Nephron progenitor cell (in vitro differentiated cells): ENCODE results near the gene VWDE.

Experiments used
- DNase-seq: peaks from one replicate; pipeline ENCODE4 v3.0.0; 2021
- H3K27ac Mint-ChIP-seq: 2 replicates; pipeline ENCODE4 v1.8.0; 2021; ENCODE audit warnings: mild to moderate bottlenecking, moderate library complexity, mixed read lengths
- H3K27me3 Mint-ChIP-seq: 2 replicates; pipeline ENCODE4 v1.8.0; 2021; ENCODE audit warnings: mild to moderate bottlenecking, low read depth, mixed read lengths; ENCODE audit not compliant: poor library complexity
- H3K36me3 Mint-ChIP-seq: 2 replicates; pipeline ENCODE4 v1.8.0; 2021; ENCODE audit warnings: low read depth, mixed read lengths
- H3K4me1 Mint-ChIP-seq: 2 replicates; pipeline ENCODE4 v1.8.0; 2021; ENCODE audit warnings: mixed read lengths
- H3K4me3 Mint-ChIP-seq: 2 replicates; pipeline ENCODE4 v1.8.0; 2021; ENCODE audit warnings: mild to moderate bottlenecking, moderate library complexity, mixed read lengths
- H3K9me3 Mint-ChIP-seq: 2 replicates; pipeline ENCODE4 v1.8.0; 2021; ENCODE audit warnings: mild to moderate bottlenecking, moderate library complexity, mixed read lengths
- TF ChIP-seq, protein P1 (sequence below): fragments of 200-600 bp; sonication (generic); IDR thresholded peaks from 2 replicates; pipeline ENCODE4 v1.5.0; 2021; ENCODE audit warnings: antibody characterized with exemption

The VWDE gene

DNA sequence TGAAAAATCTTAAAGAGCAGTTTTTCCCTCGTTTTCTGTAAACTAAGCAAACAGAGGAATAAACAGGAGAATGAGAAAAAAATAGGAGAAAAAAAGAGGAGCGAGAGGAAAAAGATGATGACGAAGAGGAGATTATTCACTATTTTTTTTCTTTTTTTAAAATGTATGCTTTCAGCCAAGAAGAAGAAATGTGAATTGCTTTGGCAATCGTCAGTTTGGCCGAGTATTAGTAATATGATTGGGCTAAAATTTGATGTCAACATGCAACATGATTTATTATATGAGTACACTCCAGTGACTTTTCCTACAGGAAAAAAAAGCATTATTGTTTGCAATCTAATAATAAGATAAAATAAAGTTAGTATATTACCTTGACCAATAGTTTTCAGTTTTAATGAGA is 26.3 kb downstream of the VWDE start:
- TF ChIP-seq, protein P1, sequence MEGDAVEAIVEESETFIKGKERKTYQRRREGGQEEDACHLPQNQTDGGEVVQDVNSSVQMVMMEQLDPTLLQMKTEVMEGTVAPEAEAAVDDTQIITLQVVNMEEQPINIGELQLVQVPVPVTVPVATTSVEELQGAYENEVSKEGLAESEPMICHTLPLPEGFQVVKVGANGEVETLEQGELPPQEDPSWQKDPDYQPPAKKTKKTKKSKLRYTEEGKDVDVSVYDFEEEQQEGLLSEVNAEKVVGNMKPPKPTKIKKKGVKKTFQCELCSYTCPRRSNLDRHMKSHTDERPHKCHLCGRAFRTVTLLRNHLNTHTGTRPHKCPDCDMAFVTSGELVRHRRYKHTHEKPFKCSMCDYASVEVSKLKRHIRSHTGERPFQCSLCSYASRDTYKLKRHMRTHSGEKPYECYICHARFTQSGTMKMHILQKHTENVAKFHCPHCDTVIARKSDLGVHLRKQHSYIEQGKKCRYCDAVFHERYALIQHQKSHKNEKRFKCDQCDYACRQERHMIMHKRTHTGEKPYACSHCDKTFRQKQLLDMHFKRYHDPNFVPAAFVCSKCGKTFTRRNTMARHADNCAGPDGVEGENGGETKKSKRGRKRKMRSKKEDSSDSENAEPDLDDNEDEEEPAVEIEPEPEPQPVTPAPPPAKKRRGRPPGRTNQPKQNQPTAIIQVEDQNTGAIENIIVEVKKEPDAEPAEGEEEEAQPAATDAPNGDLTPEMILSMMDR: no peak
- no peaks in the 10 kb centered on the region for H3K27me3 Mint-ChIP-seq
- no peaks in the 10 kb centered on the region for H3K9me3 Mint-ChIP-seq
- no peaks in the 10 kb centered on the region for H3K4me1 Mint-ChIP-seq
- DNase-seq: no peak
- no peaks in the 10 kb centered on the region for H3K36me3 Mint-ChIP-seq
- H3K4me3 Mint-ChIP-seq: no peak overlapping the region
- no peak overlapping the region for H3K27ac Mint-ChIP-seq

DNA sequence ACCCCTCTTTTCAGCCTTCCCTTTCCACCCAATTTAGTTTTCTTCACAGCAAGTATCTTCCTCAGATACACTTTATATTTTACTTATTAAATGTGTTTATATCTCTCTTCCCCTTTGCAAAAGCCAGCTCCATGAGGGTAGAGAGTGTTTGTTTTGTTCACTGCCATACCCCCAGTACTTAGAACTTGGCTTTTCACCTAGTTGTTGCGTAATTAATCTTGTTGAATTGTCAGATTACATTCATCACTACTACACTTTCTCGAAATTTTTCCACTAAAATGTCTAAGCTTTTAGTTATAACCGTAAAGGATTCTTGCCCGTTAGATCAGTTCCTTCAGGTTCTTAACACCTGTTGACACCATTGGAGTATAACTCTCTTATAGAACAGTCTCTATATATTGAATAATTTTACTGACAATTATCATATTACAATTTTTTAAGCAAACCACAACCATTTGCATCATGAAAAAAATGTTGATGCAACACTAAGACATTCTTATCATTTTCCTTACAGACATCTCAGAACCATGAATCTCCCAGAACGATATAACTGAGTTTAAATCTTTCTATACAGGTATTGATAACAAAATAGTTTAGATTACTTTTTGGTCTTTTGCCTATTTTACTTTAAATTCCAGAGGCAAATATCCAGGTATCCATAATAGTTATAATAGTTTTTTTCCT is 29.9 kb downstream of the VWDE start:
- Mint-ChIP-seq H3K27me3 (no peaks in the 10 kb centered on the region), H3K27ac (no peak overlapping the region), H3K4me3 (no peak overlapping the region), H3K9me3 (no peaks in the 10 kb centered on the region), H3K36me3 (no peaks in the 10 kb centered on the region), H3K4me1 (peaks cover under 1% of the 10 kb centered on the region)
- DNase-seq: no peak
- TF ChIP-seq, protein P1: no peak

DNA sequence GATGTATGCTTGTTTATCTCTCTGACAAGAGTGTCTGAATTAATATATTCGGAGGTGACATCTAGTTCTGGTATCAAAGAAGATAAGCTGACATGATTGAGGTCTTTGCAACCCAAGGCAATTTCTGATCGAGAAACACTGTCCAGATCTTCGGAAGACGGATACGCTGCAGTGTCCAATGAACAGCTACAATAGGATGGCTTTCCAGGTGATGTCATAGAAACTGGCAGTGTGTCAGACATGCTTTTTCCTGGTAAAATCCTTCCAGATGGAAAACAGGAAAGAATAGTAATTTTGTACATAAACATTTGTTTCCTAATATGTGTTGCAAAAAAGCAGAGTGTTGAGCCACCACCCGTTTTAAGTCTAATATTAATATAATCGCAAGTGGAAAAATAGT is 33.4 kb downstream of the VWDE start:
- TF ChIP-seq, protein P1: no peak
- Mint-ChIP-seq H3K4me3 (no peak overlapping the region), H3K27me3 (peaks cover 2% of the 10 kb centered on the region), H3K36me3 (no peaks in the 10 kb centered on the region), H3K9me3 (no peaks in the 10 kb centered on the region), H3K4me1 (peaks cover 6% of the 10 kb centered on the region), H3K27ac (no peak overlapping the region)
- DNase-seq: no peak

DNA sequence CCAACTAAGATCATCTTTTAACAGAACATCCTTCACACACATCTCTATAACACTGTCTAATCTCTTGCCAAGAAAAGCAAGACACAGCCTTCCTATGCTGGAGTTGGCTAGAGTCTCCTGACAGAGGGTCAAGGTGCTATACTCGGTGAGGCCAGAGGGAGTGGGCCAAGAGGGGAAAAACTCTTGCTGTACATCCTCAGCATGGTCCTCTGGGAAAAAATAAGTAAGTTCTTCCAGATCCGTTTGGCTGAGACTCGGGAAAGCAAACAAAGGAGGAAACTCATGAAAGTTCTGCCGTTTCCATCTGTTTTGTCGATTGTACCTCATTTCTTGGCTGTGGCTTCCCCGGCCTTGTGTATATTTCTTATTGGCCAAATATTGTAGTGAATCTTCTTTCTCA is 33.9 kb downstream of the VWDE start:
- H3K27me3 Mint-ChIP-seq: peaks cover 2% of the 10 kb centered on the region
- no peaks in the 10 kb centered on the region for H3K36me3 Mint-ChIP-seq
- peaks cover 6% of the 10 kb centered on the region for H3K4me1 Mint-ChIP-seq
- TF ChIP-seq, protein P1: no peak
- DNase-seq: no peak
- H3K27ac Mint-ChIP-seq: peak overlapping the region; percentile 23
- H3K9me3 Mint-ChIP-seq: no peaks in the 10 kb centered on the region
- no peak overlapping the region for H3K4me3 Mint-ChIP-seq

DNA sequence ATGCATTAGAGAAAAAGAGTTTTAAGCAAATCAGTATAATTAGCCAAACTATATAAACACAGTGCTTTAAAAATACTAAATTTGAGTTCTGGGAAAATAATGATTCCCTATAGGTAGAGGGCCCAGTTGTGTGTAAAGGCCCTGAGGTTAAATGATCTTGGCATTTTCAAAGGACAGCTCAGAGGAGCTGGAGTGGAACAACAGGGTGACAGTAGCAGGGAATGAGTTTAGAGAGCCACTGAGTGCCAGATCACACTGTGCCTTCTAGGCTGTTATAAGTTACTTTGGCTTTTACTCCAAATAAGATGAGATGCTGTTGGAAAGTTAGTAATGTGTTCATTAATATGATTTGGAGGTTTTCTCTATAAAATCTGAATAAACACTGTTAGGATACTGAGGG is 34.6 kb downstream of the VWDE start:
- peaks cover 6% of the 10 kb centered on the region for H3K4me1 Mint-ChIP-seq
- peaks cover 2% of the 10 kb centered on the region for H3K27me3 Mint-ChIP-seq
- H3K27ac Mint-ChIP-seq: peak overlapping the region; percentile 9

DNA sequence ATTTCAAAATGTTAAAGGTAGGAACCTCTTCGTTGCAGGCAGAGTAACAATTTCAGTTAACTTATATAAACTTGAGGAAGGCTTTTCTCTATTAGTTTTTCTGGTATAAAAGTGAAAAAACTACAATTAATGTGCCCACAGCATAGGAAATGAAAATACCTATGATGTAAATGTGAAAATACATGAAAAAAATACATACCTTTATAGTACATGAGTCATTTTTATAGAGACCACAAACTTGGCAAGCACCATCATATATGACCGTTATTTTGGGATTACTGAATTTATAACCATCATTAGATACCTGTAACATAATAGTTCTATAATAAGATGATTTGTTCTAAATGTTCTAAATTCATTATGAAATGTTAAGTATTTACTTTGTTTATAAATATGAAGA is 42.7 kb downstream of the VWDE start:
- no peaks in the 10 kb centered on the region for H3K4me1 Mint-ChIP-seq
- TF ChIP-seq, protein P1: no peak
- H3K36me3 Mint-ChIP-seq: no peaks in the 10 kb centered on the region
- H3K9me3 Mint-ChIP-seq: no peaks in the 10 kb centered on the region
- no peak for DNase-seq
- no peak overlapping the region for H3K4me3 Mint-ChIP-seq
- no peak overlapping the region for H3K27ac Mint-ChIP-seq
- peaks cover 2% of the 10 kb centered on the region for H3K27me3 Mint-ChIP-seq

More for the DNA sequence above, 34.6 kb downstream of the VWDE start:
- TF ChIP-seq, protein P1: no peak
- no peaks in the 10 kb centered on the region for H3K36me3 Mint-ChIP-seq
- DNase-seq: no peak
- no peak overlapping the region for H3K4me3 Mint-ChIP-seq
- H3K9me3 Mint-ChIP-seq: no peaks in the 10 kb centered on the region
